ENCODE results near the gene ACTL10.

DNA sequence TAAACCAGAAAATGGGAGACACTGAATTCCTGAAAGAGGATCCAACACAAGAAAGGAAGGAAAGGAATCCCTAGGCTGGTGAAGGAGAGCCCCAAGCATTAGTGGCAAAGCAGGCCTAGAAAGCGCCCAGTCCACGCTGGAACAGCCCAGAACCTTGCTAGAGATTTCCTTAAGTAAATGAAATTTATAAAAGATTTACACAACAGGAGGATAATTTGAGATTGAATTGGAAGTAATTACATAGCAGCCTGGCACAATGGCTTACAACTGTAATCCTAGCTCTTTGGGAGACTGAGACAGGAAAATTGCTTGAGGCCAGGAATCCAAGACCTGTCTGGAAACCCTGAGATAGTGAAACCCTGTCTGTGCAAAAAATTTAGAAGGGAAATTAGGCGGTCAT lies 31.4 kb upstream of the ACTL10 start:
- TF ChIP-seq, protein P1, sequence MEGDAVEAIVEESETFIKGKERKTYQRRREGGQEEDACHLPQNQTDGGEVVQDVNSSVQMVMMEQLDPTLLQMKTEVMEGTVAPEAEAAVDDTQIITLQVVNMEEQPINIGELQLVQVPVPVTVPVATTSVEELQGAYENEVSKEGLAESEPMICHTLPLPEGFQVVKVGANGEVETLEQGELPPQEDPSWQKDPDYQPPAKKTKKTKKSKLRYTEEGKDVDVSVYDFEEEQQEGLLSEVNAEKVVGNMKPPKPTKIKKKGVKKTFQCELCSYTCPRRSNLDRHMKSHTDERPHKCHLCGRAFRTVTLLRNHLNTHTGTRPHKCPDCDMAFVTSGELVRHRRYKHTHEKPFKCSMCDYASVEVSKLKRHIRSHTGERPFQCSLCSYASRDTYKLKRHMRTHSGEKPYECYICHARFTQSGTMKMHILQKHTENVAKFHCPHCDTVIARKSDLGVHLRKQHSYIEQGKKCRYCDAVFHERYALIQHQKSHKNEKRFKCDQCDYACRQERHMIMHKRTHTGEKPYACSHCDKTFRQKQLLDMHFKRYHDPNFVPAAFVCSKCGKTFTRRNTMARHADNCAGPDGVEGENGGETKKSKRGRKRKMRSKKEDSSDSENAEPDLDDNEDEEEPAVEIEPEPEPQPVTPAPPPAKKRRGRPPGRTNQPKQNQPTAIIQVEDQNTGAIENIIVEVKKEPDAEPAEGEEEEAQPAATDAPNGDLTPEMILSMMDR (conservative IDR thresholded peaks at IDR 0.05; ENCODE audit: low read length): no peak
- TF ChIP-seq EZH2phosphoT487 (IDR thresholded peaks at IDR 0.05; ENCODE audit: borderline replicate concordance): no peak
